ENCODE results near the gene SPACA4.

The SPACA4 gene

DNA sequence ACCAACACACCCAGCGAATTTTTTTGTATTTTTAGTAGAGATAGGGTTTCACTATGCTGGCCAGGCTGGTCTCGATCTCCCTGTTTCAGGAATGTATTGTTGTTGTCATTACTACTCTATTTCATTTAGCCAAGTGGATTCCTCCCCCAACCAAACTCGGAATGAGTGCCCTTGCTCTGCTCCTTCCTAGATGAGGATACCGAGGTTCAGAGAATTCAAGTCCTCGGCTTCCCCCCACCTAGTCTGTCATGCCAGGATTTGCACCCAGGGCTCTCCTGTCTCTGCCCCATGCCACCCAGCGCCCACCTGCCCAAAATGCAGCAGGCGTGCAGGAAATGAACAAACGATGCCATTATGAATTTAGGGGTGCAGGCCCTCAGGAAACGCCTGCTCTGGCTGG lies 3.5 kb upstream of the SPACA4 start:
- no peaks in the 10 kb centered on the region for H3K36me3 ChIP-seq (ENCODE audit: low read depth)
- DNase-seq (ENCODE audit: low spot score) (no peak), ATAC-seq (ENCODE audit: low read depth) (no peak)
- no peak overlapping the region for H3K27ac ChIP-seq (ENCODE audit: poor library complexity, severe bottlenecking)
- H3K27me3 ChIP-seq (ENCODE audit: insufficient read depth, poor library complexity, severe bottlenecking), result no peaks in the 10 kb centered on the region
- H3K4me3 ChIP-seq (ENCODE audit: severe bottlenecking), result no peak overlapping the region
- H3K9me3 ChIP-seq (ENCODE audit: severe bottlenecking), result no peaks in the 10 kb centered on the region
- TF ChIP-seq, protein P1, sequence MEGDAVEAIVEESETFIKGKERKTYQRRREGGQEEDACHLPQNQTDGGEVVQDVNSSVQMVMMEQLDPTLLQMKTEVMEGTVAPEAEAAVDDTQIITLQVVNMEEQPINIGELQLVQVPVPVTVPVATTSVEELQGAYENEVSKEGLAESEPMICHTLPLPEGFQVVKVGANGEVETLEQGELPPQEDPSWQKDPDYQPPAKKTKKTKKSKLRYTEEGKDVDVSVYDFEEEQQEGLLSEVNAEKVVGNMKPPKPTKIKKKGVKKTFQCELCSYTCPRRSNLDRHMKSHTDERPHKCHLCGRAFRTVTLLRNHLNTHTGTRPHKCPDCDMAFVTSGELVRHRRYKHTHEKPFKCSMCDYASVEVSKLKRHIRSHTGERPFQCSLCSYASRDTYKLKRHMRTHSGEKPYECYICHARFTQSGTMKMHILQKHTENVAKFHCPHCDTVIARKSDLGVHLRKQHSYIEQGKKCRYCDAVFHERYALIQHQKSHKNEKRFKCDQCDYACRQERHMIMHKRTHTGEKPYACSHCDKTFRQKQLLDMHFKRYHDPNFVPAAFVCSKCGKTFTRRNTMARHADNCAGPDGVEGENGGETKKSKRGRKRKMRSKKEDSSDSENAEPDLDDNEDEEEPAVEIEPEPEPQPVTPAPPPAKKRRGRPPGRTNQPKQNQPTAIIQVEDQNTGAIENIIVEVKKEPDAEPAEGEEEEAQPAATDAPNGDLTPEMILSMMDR (IDR thresholded peaks at IDR 0.05; ENCODE audit: poor library complexity, severe bottlenecking), result no peak
- no peaks in the 10 kb centered on the region for H3K4me1 ChIP-seq (ENCODE audit: insufficient read depth, poor library complexity, severe bottlenecking)

DNA sequence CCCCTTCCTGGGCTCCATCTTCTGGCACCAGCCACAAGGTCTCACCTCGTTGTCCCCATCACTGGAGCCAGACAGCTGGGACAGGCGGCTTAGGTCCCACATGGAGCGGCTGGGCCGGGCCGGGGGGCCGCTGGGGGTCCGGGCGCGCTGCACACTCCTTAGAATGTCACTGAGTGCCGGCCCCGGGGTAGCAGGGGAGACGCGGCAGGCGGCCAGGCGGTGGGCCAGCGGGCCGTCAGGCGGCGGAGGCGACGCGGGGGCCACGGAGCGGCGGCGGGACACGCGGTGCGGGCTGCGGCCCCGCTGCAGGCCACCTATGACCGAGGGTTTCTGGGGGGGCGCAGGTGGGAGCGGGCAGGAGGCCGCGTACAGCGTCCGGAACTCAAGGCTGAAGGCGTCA lies 3.1 kb upstream of the SPACA4 start:
- ATAC-seq (ENCODE audit: low read depth) (no peak), DNase-seq (ENCODE audit: low spot score) (no peak)
- no peaks in the 10 kb centered on the region for H3K9me3 ChIP-seq (ENCODE audit: severe bottlenecking)
- no peak overlapping the region for H3K27ac ChIP-seq (ENCODE audit: poor library complexity, severe bottlenecking)
- no peaks in the 10 kb centered on the region for H3K4me1 ChIP-seq (ENCODE audit: insufficient read depth, poor library complexity, severe bottlenecking)
- TF ChIP-seq, protein P1 (IDR thresholded peaks at IDR 0.05; ENCODE audit: poor library complexity, severe bottlenecking), result no peak
- no peak overlapping the region for H3K4me3 ChIP-seq (ENCODE audit: severe bottlenecking)
- no peaks in the 10 kb centered on the region for H3K27me3 ChIP-seq (ENCODE audit: insufficient read depth, poor library complexity, severe bottlenecking)
- H3K36me3 ChIP-seq (ENCODE audit: low read depth), result no peaks in the 10 kb centered on the region

DNA sequence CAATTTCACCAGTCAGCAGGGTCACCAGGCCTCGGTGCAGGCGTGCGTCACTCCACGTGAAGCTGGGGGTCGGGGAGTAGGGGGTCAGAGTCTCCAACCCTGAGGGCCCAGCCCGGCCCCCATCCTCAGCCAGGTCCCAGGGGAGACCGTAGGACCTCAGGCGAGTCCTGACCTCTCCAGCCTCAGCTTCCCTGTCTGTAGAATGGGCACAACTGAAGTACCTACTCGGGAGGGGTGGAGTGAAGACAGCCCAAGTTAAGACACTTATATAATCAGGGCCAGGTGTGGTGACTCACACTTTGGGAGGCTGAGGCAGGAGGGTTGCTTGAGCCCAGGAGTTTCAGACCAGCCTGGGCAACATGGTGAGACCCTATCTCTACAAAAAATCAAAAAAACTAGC lies 2.7 kb upstream of the SPACA4 start:
- Histone ChIP-seq H3K4me3 (ENCODE audit: severe bottlenecking) (no peak overlapping the region), H3K27ac (ENCODE audit: poor library complexity, severe bottlenecking) (no peak overlapping the region), H3K36me3 (ENCODE audit: low read depth) (no peaks in the 10 kb centered on the region), H3K27me3 (ENCODE audit: insufficient read depth, poor library complexity, severe bottlenecking) (no peaks in the 10 kb centered on the region), H3K9me3 (ENCODE audit: severe bottlenecking) (no peaks in the 10 kb centered on the region), H3K4me1 (ENCODE audit: insufficient read depth, poor library complexity, severe bottlenecking) (no peaks in the 10 kb centered on the region)
- ATAC-seq (ENCODE audit: low read depth) (no peak), DNase-seq (ENCODE audit: low spot score) (no peak)
- TF ChIP-seq, protein P1 (IDR thresholded peaks at IDR 0.05; ENCODE audit: poor library complexity, severe bottlenecking), result no peak

DNA sequence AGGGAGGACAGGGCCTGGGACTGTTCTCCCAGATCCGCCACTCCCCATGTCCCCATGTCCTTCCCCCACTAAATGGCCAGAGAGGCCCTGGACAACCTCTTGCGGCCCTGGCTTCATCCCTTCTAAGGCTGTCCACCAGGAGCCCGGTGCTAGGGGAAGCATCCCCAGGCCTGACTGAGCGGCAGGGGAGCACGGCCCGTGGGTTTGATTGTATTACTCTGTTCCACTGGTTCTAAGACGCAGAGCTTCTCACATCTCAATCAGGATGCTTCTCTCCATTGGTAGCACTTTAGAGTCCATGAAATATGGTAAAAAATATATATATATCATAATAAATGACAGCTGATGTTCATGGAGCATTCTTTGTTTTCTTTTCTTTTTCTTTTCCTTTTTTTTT lies 815 bp downstream of the SPACA4 start:
- Histone ChIP-seq H3K27ac (ENCODE audit: poor library complexity, severe bottlenecking) (no peak overlapping the region), H3K4me1 (ENCODE audit: insufficient read depth, poor library complexity, severe bottlenecking) (no peaks in the 10 kb centered on the region), H3K27me3 (ENCODE audit: insufficient read depth, poor library complexity, severe bottlenecking) (no peaks in the 10 kb centered on the region), H3K36me3 (ENCODE audit: low read depth) (no peaks in the 10 kb centered on the region), H3K4me3 (ENCODE audit: severe bottlenecking) (no peak overlapping the region), H3K9me3 (ENCODE audit: severe bottlenecking) (no peaks in the 10 kb centered on the region)
- ATAC-seq (ENCODE audit: low read depth) (no peak), DNase-seq (ENCODE audit: low spot score) (no peak)
- TF ChIP-seq, protein P1 (IDR thresholded peaks at IDR 0.05; ENCODE audit: poor library complexity, severe bottlenecking), result no peak

DNA sequence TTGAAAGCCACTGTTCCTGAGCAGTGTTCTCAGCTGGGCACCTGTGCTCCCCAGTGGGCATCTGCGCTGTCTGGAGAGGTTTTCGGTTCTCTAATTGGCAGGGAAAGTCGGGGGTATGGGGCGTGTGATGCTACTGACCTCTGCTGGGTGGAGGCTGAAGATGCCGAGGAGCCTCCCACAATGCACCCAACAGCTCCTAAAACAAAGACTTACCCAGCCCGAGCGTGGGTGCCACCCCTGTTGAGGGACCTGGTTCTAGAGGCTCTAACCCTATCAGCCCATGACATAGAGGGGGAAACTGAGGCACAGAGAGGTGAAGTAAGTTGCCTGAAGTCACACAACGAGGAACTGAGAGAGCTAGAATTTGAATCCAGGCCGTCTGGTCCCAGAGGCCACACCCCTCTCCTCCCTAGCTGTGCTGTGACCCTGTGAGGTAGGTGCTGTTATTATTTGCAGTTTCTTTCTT lies 2.3 kb downstream of the SPACA4 start:
- DNase-seq (ENCODE audit: low spot score) (no peak), ATAC-seq (ENCODE audit: low read depth) (peak; percentile 73)

More for the DNA sequence above, 2.3 kb downstream of the SPACA4 start:
- no peaks in the 10 kb centered on the region for H3K36me3 ChIP-seq (ENCODE audit: low read depth)
- TF ChIP-seq, protein P1 (IDR thresholded peaks at IDR 0.05; ENCODE audit: poor library complexity, severe bottlenecking), result peak; percentile 83
- H3K9me3 ChIP-seq (ENCODE audit: severe bottlenecking), result no peaks in the 10 kb centered on the region
- no peak overlapping the region for H3K27ac ChIP-seq (ENCODE audit: poor library complexity, severe bottlenecking)
- no peak overlapping the region for H3K4me3 ChIP-seq (ENCODE audit: severe bottlenecking)
- H3K27me3 ChIP-seq (ENCODE audit: insufficient read depth, poor library complexity, severe bottlenecking), result no peaks in the 10 kb centered on the region
- H3K4me1 ChIP-seq (ENCODE audit: insufficient read depth, poor library complexity, severe bottlenecking), result no peaks in the 10 kb centered on the region
